Prostate gland (tissue), 2 donors: Measurements from ENCODE around the gene ZNF385B. TPM values are rescaled to one million over a fixed set of nuclear protein-coding genes. Genes with fewer than 3 reads are reported as not detected.

ENCODE experiments used
- DNase-seq: peaks from one replicate; pipeline ENCODE4 v3.0.0-alpha.2; 2019; ENCODE audit warnings: low spot score
- H3K27ac ChIP-seq, 2 donors: fragments of 200-600 bp; sonication (generic); 2 replicates each; pipeline ENCODE4 v1.5.1; 2017 to 2019
- H3K27me3 ChIP-seq: fragments of 200-600 bp; sonication (generic); replicated peaks from 2 replicates; pipeline ENCODE4 v1.5.1; 2019; ENCODE audit not compliant: insufficient read depth
- H3K36me3 ChIP-seq, 2 donors: fragments of 200-600 bp; sonication (generic); 1 replicate in 1 of 2; 2 replicates in 1 of 2; pipeline versions ENCODE4 v1.5.1 to v1.8.1; 2017 to 2019
- H3K4me1 ChIP-seq: fragments of 200-600 bp; sonication (generic); replicated peaks from 2 replicates; pipeline ENCODE4 v1.5.1; 2019
- H3K4me3 ChIP-seq, 2 donors: fragments of 200-600 bp; sonication (generic); 2 replicates each; pipeline ENCODE4 v1.5.1; 2017 to 2019
- H3K9me3 ChIP-seq: fragments of 200-600 bp; sonication (generic); 2 replicates; pipeline ENCODE4 v1.5.1; 2017
- CTCF ChIP-seq, 4 experiments: fragments of 200-600 bp in 2 of 4; fragments of 450-650 bp in 2 of 4; sonication (generic) in 2 of 4; IDR thresholded peaks; 1 replicate in 3 of 4; 2 replicates in 1 of 4; pipeline ENCODE4 v1.5.1; 2016 to 2019; ENCODE audit warnings: antibody characterized with exemption in 4 of 4, mild to moderate bottlenecking in 2 of 4, moderate library complexity in 2 of 4
- POLR2A ChIP-seq: fragments of 450-650 bp; IDR thresholded peaks from one replicate; pipeline ENCODE4 v1.6.1; 2016; ENCODE audit warnings: antibody characterized with exemption, mild to moderate bottlenecking
- POLR2AphosphoS5 ChIP-seq: sonication (generic); formaldehyde crosslinking; IDR thresholded peaks from one replicate; pipeline ENCODE4 v1.6.1; 2017; ENCODE audit warnings: antibody characterized with exemption
- WGBS: methylation state at CpG from one replicate; pipeline ENCODE4 v1.1.5; 2018; 5-methylcytosine and 5-hydroxymethylcytosine counted together
- intact Hi-C: fragments of 100-400 bp; cut with DNase I; formaldehyde crosslinking; loops from one replicate; pipeline ENCODE4 v1.14.2; 2022
- total RNA-seq, 2 donors: library from RNA; depleted of rRNA; stranded (reverse); fragments of >200 nt; gene quantifications; one replicate each; pipeline ENCODE4 v1.1.0, GENCODE V29; 2016

The ZNF385B gene
- total RNA-seq, 2 donors from 2014 or later, result 4.9 to 35.7 TPM

DNA sequence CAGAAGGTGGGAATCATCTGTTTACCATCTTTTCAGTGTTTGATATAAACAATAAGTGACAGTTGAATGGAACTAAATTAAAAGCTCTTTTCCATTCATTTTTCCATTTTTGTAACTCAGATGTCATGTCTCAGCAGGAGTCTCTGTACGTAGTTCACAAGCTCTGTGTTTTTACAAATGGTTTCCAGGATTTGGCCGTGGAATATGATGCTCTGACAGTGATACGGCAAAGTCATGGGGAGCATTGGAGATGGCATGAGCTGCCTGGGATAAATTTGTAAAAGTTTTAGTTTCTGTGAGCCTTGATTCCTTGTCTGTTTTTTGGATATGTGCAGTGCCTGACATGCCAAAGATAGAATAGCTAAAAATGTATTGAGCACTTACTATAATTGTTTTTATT, 428.7 kb downstream of the ZNF385B start:
- Histone ChIP-seq H3K27me3 (no peaks in the 10 kb centered on the region), H3K27ac (no peak overlapping the region), H3K36me3 (no peaks in the 10 kb centered on the region), H3K9me3 (no peaks in the 10 kb centered on the region), H3K4me3 (no peak overlapping the region), H3K4me1 (no peaks in the 10 kb centered on the region)
- WGBS, result 94% methylated on average over 3 of the region's 3 CpGs
- no peak for TF ChIP-seq POLR2AphosphoS5
- TF ChIP-seq POLR2A, result no peak
- no peak for TF ChIP-seq CTCF (IDR thresholded peaks at IDR 0.05)
- DNase-seq, result no peak
- intact Hi-C loops, result no loop called here

DNA sequence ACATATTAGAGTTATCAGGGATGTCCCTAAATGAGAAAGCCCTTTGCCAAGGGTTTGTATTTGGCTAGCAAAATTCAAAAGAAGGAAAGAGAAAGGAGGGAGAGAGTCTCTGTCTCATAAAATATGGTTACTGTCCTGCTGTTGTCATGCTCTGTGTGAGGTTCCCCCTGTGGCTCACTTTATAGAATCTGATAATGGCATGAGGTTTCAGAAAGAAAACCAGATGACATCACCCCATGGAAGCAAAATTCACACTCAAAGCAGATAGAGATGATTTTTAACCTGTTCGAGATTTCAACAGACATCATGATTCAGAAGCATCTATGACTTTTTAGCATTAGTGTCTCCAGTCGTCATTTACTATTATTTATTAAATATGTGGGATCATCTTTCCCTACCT, 431.8 kb downstream of the ZNF385B start:
- no peaks in the 10 kb centered on the region for H3K4me1 ChIP-seq
- TF ChIP-seq POLR2A, result no peak
- no peak for TF ChIP-seq POLR2AphosphoS5
- TF ChIP-seq CTCF (IDR thresholded peaks at IDR 0.05), result no peak
- intact Hi-C loops, result no loop called here
- no peaks in the 10 kb centered on the region for H3K27me3 ChIP-seq
- no peak overlapping the region for H3K4me3 ChIP-seq
- WGBS, result 75% methylated on average over 2 of the region's 2 CpGs
- H3K27ac ChIP-seq, result no peak overlapping the region
- no peak for DNase-seq
- H3K9me3 ChIP-seq, result no peaks in the 10 kb centered on the region
- no peaks in the 10 kb centered on the region for H3K36me3 ChIP-seq

- intact Hi-C loops, result no loop called here
- no peaks in the 10 kb centered on the region for H3K27me3 ChIP-seq
- H3K4me3 ChIP-seq, result no peak overlapping the region
- H3K27ac ChIP-seq, result no peak overlapping the region
- no peak for DNase-seq
- no peak for TF ChIP-seq POLR2AphosphoS5
- TF ChIP-seq POLR2A, result no peak
- TF ChIP-seq CTCF (IDR thresholded peaks at IDR 0.05), result no peak
- WGBS, result 29% methylated on average over 11 of the region's 11 CpGs
- no peaks in the 10 kb centered on the region for H3K9me3 ChIP-seq
- H3K36me3 ChIP-seq, result no peaks in the 10 kb centered on the region
- H3K4me1 ChIP-seq, result no peaks in the 10 kb centered on the region
Measured at GRCh38 chr2:179429060-179429471, 432.3 kb downstream of the ZNF385B start.

GRCh38 chr2:179428649-179429048, 432.8 kb downstream of the ZNF385B start:
- WGBS, result 20% methylated on average over 7 of the region's 7 CpGs
- no peak for DNase-seq
- Histone ChIP-seq H3K36me3 (no peaks in the 10 kb centered on the region), H3K4me3 (no peak overlapping the region), H3K27me3 (no peaks in the 10 kb centered on the region), H3K27ac (no peak overlapping the region), H3K4me1 (no peaks in the 10 kb centered on the region), H3K9me3 (no peaks in the 10 kb centered on the region)
- TF ChIP-seq CTCF (IDR thresholded peaks at IDR 0.05) (no peak), POLR2AphosphoS5 (no peak), POLR2A (no peak)
- intact Hi-C loops, result no loop called here

- Histone ChIP-seq H3K9me3 (no peaks in the 10 kb centered on the region), H3K27ac (no peak overlapping the region), H3K27me3 (no peaks in the 10 kb centered on the region), H3K4me3 (no peak overlapping the region), H3K36me3 (no peaks in the 10 kb centered on the region), H3K4me1 (no peaks in the 10 kb centered on the region)
- 100% methylated on average over 2 of the region's 2 CpGs for WGBS
- TF ChIP-seq POLR2A (no peak), POLR2AphosphoS5 (no peak), CTCF (IDR thresholded peaks at IDR 0.05) (no peak)
- intact Hi-C loops, result no loop called here
- DNase-seq, result no peak
Measured at GRCh38 chr2:179427065-179427464, 434.3 kb downstream of the ZNF385B start.
